Esophagus muscularis mucosa (tissue), 4 donors: ENCODE data around the gene PRR20A.
"Not testable (repeated sequence)": the region's sequence is repeated elsewhere in the genome, so short reads cannot be mapped to it uniquely, and the experiment has no call there.

Experiments used
- CTCF ChIP-seq, 3 experiments: fragments of 200-600 bp in 2 of 3; fragments of 450-650 bp in 1 of 3; sonication (generic) in 2 of 3; IDR thresholded peaks; one replicate each; pipeline ENCODE4 v1.5.1; 2017 to 2019; ENCODE audit warnings: antibody characterized with exemption in 3 of 3, mild to moderate bottlenecking in 2 of 3, moderate library complexity in 1 of 3
- EP300 ChIP-seq: sonication (generic); formaldehyde crosslinking; IDR thresholded peaks from one replicate; pipeline ENCODE4 v1.6.1; 2017; ENCODE audit warnings: antibody characterized with exemption
- POLR2A ChIP-seq: fragments of 450-650 bp; IDR thresholded peaks from one replicate; pipeline ENCODE4 v1.6.1; 2017; ENCODE audit warnings: antibody characterized with exemption, moderate library complexity, mild to moderate bottlenecking, low read depth
- POLR2AphosphoS5 ChIP-seq, 2 donors: sonication (generic); formaldehyde crosslinking; IDR thresholded peaks; one replicate each; pipeline ENCODE4 v1.6.1; 2017; ENCODE audit warnings: antibody characterized with exemption in 2 of 2

- not testable (repeated sequence) for TF ChIP-seq CTCF (IDR thresholded peaks at IDR 0.05); EP300; POLR2A; POLR2AphosphoS5 (IDR thresholded peaks at IDR 0.05)
These were observed 7.4 kb downstream of the PRR20A start for GRCh38 chr13:57148106-57148505.
